VCaP (cell line): ENCODE results near the gene RABEP1.
"Not testable (repeated sequence)": the region's sequence is repeated elsewhere in the genome, so short reads cannot be mapped to it uniquely, and the experiment has no call there.

Experiments used
- H3K27ac ChIP-seq: fragments of 450-650 bp; 2 replicates; pipeline ENCODE4 v1.5.1; 2017
- CTCF ChIP-seq: fragments of 450-650 bp; conservative IDR thresholded peaks from 2 replicates; pipeline ENCODE4 v1.5.1; 2017; ENCODE audit warnings: mild to moderate bottlenecking, moderate library complexity

The RABEP1 gene

GRCh38 chr17:5429191-5429887 lies 147.3 kb downstream of the RABEP1 start:
- TF ChIP-seq CTCF, result no peak
- peak overlapping the region; percentile 26; the same call in 1 of the 2 replicates for H3K27ac ChIP-seq

- no peak overlapping the region for H3K27ac ChIP-seq
- no peak for TF ChIP-seq CTCF
Observed at GRCh38 chr17:5430413-5430999, 148.4 kb downstream of the RABEP1 start.

- not testable (repeated sequence) for H3K27ac ChIP-seq
- TF ChIP-seq CTCF, result 0 out of 2 replicates have a peak, but pooled peaks have one; percentile 8
Observed at GRCh38 chr17:5431234-5431633, 149.2 kb downstream of the RABEP1 start.

GRCh38 chr17:5431949-5432556 lies 150.0 kb downstream of the RABEP1 start:
- no peak overlapping the region for H3K27ac ChIP-seq
- TF ChIP-seq CTCF, result no peak

GRCh38 chr17:5434984-5435383 lies 152.9 kb downstream of the RABEP1 start:
- H3K27ac ChIP-seq, result no peak overlapping the region
- no peak for TF ChIP-seq CTCF
